UCSD-AML1 (cell line): ENCODE results near the gene ATP10A.

ENCODE experiments used
- DNase-seq: peaks from one replicate; lab custom pipeline; 2025; ENCODE audit not compliant: unreplicated experiment; lab: John Stamatoyannopoulos, UW

ATP10A gene

GRCh38 chr15:25727116-25727515, 136.0 kb downstream of the ATP10A start:
- no peak for DNase-seq

DNA sequence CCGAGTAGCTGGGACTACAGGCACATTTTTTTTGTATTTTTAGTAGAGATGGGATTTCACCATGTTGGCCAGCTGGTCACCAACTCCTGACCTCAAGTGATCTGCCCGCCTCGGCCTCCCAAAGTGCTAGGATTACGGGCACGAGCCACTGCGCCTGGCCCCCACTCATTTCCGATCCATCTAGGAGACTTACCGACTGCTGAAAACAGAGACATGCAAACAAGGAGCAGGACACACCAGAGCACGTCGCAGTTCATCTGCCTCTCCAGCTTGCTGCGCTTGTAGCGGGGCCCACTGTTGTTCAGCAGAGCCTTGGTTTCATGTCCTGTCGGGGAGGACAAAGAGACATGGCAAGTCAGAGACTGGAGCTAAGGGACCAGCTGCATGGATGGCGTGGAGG, 137.4 kb downstream of the ATP10A start:
- no peak for DNase-seq

DNA sequence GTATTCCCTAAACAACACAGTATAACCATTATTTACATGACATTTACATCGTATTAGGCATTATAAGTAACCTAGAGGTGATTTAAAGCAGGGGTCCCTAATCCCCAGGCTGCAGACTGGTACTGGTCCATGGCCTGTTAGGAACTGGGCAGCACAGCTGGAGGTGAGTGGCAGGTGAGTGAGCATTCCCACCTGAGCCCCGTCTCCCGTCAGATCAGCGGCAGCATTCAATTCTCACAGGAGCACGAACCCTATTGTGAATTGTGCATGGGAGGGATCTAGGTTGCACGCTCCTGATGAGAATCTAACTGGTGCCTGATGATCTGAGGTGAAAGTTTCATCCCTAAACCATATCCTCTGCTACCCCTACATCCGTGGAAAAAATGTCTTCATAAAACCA, 138.2 kb downstream of the ATP10A start:
- no peak for DNase-seq

- no peak for DNase-seq
These were observed 141.5 kb downstream of the ATP10A start for GRCh38 chr15:25721605-25721955.

- DNase-seq: no peak
These were observed 143.8 kb downstream of the ATP10A start for GRCh38 chr15:25719101-25719985.

- DNase-seq: no peak
These were observed 144.5 kb downstream of the ATP10A start for GRCh38 chr15:25718597-25718996.

DNA sequence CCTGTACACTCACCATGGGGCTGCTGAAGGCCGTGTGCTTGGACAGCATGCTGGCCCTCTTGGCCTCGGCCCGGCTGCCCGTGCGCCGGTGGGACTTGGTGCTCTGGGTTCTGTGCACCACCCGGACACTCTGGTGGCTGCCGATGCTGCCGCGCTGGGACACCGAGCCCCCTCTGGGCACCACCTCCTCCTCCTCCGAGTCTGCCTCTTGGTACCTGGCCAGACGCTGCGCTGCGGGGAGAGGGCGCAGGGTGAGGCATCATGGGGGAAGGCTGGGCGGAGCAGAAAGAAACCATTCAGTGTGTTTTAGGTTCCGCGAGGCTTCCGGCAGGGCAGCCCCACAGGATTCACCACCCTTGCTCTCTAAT, 145.0 kb downstream of the ATP10A start:
- DNase-seq: no peak

- DNase-seq: no peak
These were observed 145.5 kb downstream of the ATP10A start for GRCh38 chr15:25717457-25718168.

- DNase-seq: no peak
These were observed 146.0 kb downstream of the ATP10A start for GRCh38 chr15:25717127-25717456.

- no peak for DNase-seq
These were observed 146.6 kb downstream of the ATP10A start for GRCh38 chr15:25716414-25717126.

- DNase-seq: no peak
These were observed 147.4 kb downstream of the ATP10A start for GRCh38 chr15:25715536-25716413.

DNA sequence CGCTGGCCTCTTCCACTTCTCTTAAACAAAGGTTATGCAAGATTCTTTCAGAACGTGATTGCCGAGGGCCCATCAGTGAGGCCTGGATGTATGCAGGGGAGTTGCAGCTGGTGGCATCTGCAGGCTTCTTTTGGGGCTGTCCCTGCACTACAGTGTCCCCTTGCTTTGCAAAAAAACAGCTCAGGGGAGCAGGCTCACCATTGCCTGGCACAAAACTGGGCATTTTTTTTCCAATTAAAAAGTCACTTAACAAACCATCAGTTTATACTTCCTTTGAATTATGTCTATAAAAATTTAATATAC, 148.6 kb downstream of the ATP10A start:
- DNase-seq: no peak

GRCh38 chr15:25713736-25714537, 149.2 kb downstream of the ATP10A start:
- no peak for DNase-seq

DNA sequence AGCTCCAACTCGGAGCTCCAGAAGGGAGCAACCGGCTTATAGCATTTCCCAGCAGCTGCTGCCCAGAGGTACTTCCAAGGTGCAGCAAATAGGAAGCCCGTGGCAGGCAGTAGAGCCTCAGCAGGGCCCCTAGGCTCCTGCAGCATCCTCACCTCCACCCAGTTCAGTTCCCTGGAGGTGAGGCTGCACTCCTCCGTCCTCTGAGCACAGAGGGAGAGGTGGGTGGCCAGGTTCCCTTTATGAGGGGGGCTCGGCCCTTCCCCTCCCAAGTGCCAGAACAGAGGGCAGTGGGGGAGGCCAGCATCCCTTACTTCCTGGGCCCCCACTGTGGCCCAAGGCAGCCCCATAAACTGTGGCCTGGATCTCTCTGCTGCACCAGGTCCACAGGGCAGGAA, 150.2 kb downstream of the ATP10A start:
- DNase-seq: no peak

- no peak for DNase-seq
These were observed 150.8 kb downstream of the ATP10A start for GRCh38 chr15:25712192-25712960.

DNA sequence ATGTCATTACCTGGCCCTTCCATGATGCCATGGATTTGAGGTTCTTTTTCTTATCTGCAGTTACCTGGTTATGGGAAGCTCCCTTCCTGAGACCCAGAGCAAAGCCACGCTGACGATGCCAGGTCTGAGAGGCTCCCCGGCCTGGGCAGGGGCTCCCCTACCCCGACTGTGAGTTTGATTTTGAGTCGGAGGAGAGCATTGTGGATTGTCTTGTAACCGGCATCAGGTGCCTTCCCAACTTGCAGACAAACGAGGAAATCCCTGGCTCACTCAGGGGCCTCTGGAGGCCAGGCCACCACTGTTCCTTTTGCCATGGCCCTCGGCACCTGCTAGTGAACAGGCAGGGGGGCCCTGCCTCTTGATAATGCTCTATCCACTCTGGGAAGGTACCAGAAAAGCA, 151.4 kb downstream of the ATP10A start:
- DNase-seq: no peak

- no peak for DNase-seq
These were observed 152.0 kb downstream of the ATP10A start for GRCh38 chr15:25711164-25711563.

GRCh38 chr15:25710184-25710583, 152.9 kb downstream of the ATP10A start:
- DNase-seq: peak; percentile 46

- DNase-seq: no peak
These were observed 153.5 kb downstream of the ATP10A start for GRCh38 chr15:25709437-25710159.
